OCI-LY3 (cell line): ENCODE data around the gene TSPYL1.

ENCODE experiments used
- H2AFZ ChIP-seq: fragments of 200-600, 300-600 bp; shearing (Covaris generic); 2 replicates; pipeline ENCODE4 v1.6.0; 2014; ENCODE audit warnings: antibody characterized with exemption, low read depth, low read length
- H3K27ac ChIP-seq: fragments of 200-600, 300-600 bp; sonication (generic); 2 replicates; pipeline ENCODE4 v1.5.1; 2014; ENCODE audit warnings: mild to moderate bottlenecking, low read length, moderate library complexity, mixed read lengths
- H3K27me3 ChIP-seq: fragments of 200-600, 300-600 bp; sonication (generic); 2 replicates; pipeline ENCODE4 v1.6.1; 2014; ENCODE audit warnings: low read depth, low read length, mixed read lengths
- H3K36me3 ChIP-seq: fragments of 200-600, 300-600 bp; sonication (generic); replicated peaks from 2 replicates; pipeline ENCODE3; 2014; ENCODE audit warnings: low read depth, low read length, mixed read lengths
- H3K4me1 ChIP-seq: fragments of 300-600, 200-600 bp; sonication (generic); 2 replicates; pipeline ENCODE4 v1.6.1; 2014; ENCODE audit warnings: low read length, mixed read lengths
- H3K4me2 ChIP-seq: fragments of 200-600, 300-600 bp; sonication (generic); 2 replicates; pipeline ENCODE4 v1.6.1; 2014; ENCODE audit warnings: low read length, mixed read lengths
- H3K4me3 ChIP-seq: fragments of 300-600, 200-600 bp; sonication (generic); 2 replicates; pipeline ENCODE4 v1.5.1; 2014; ENCODE audit warnings: antibody characterized with exemption, mild to moderate bottlenecking, low read length, moderate library complexity
- H3K79me2 ChIP-seq: fragments of 300-600, 200-600 bp; shearing (Covaris generic); 2 replicates; pipeline ENCODE4 v1.6.1; 2014; ENCODE audit warnings: mild to moderate bottlenecking, low read length, mixed read lengths
- H3K9ac ChIP-seq: fragments of 300-600, 200-600 bp; shearing (Covaris generic); 2 replicates; pipeline ENCODE4 v1.6.0; 2014; ENCODE audit warnings: mild to moderate bottlenecking, low read length, moderate library complexity
- H3K9me3 ChIP-seq: fragments of 200-600, 300-600 bp; shearing (Covaris generic); 2 replicates; pipeline ENCODE4 v1.6.1; 2014; ENCODE audit warnings: low read length, mixed read lengths; ENCODE audit not compliant: insufficient read depth
- H4K20me1 ChIP-seq: fragments of 200-600, 300-600 bp; sonication (generic); 2 replicates; pipeline ENCODE4 v1.6.1; 2016; ENCODE audit warnings: low read length, mixed read lengths; ENCODE audit not compliant: insufficient read depth
- CTCF ChIP-seq: fragments of 200-600, 300-600 bp; sonication (generic); IDR thresholded peaks from 2 replicates; pipeline ENCODE4 v1.5.1; 2014; ENCODE audit warnings: antibody characterized with exemption, low read length, low read depth
- EZH2phosphoT487 ChIP-seq: fragments of 200-600 bp; shearing (Covaris generic); IDR thresholded peaks from 2 replicates; pipeline ENCODE4 v1.6.1; 2018; ENCODE audit warnings: antibody characterized with exemption, mixed run types, low read depth

TSPYL1 gene

GRCh38 chr6:116298273-116298672, 18.5 kb upstream of the TSPYL1 start:
- peaks cover 12% of the 10 kb centered on the region; the same call in 1 of the 2 replicates for H3K9me3 ChIP-seq
- no peak overlapping the region for H3K4me3 ChIP-seq
- H2AFZ ChIP-seq = no peak overlapping the region
- no peaks in the 10 kb centered on the region for H3K27me3 ChIP-seq
- H3K4me2 ChIP-seq = no peak overlapping the region
- no peak overlapping the region for H3K9ac ChIP-seq
- TF ChIP-seq CTCF = no peak
- no peak for TF ChIP-seq EZH2phosphoT487
- no peak overlapping the region for H3K27ac ChIP-seq
- H3K36me3 ChIP-seq = peaks cover 10% of the 10 kb centered on the region
- no peaks in the 10 kb centered on the region for H4K20me1 ChIP-seq
- H3K4me1 ChIP-seq = peaks cover 43% of the 10 kb centered on the region
- H3K79me2 ChIP-seq = no peaks in the 10 kb centered on the region

GRCh38 chr6:116292553-116292952, 12.8 kb upstream of the TSPYL1 start:
- Histone ChIP-seq H3K4me3 (no peak overlapping the region), H3K27ac (no peak overlapping the region), H3K79me2 (no peaks in the 10 kb centered on the region), H3K27me3 (no peaks in the 10 kb centered on the region), H3K9me3 (no peaks in the 10 kb centered on the region), H3K4me2 (no peak overlapping the region), H4K20me1 (no peaks in the 10 kb centered on the region), H3K9ac (no peak overlapping the region), H3K4me1 (peaks cover 39% of the 10 kb centered on the region), H2AFZ (no peak overlapping the region), H3K36me3 (no peaks in the 10 kb centered on the region)
- TF ChIP-seq CTCF (no peak), EZH2phosphoT487 (no peak)

- no peak overlapping the region for H3K27ac ChIP-seq
- H2AFZ ChIP-seq = peak overlapping the region; percentile 43; the same call in 1 of the 2 replicates
- no peak overlapping the region for H3K9ac ChIP-seq
Measured at GRCh38 chr6:116291701-116292396, 12.1 kb upstream of the TSPYL1 start.

GRCh38 chr6:116290799-116291198, 11.1 kb upstream of the TSPYL1 start:
- H3K27me3 ChIP-seq = no peaks in the 10 kb centered on the region
- no peaks in the 10 kb centered on the region for H4K20me1 ChIP-seq
- no peak overlapping the region for H3K4me3 ChIP-seq
- H3K4me2 ChIP-seq = no peak overlapping the region
- no peak overlapping the region for H3K27ac ChIP-seq
- H3K36me3 ChIP-seq = no peaks in the 10 kb centered on the region
- H3K9me3 ChIP-seq = no peaks in the 10 kb centered on the region
- H3K4me1 ChIP-seq = peaks cover 39% of the 10 kb centered on the region
- no peak for TF ChIP-seq CTCF
- H3K9ac ChIP-seq = no peak overlapping the region
- no peak overlapping the region for H2AFZ ChIP-seq
- no peaks in the 10 kb centered on the region for H3K79me2 ChIP-seq

More at GRCh38 chr6:116291701-116292396, 12.1 kb upstream of the TSPYL1 start:
- Histone ChIP-seq H3K27me3 (no peaks in the 10 kb centered on the region), H3K36me3 (no peaks in the 10 kb centered on the region), H3K9me3 (no peaks in the 10 kb centered on the region), H4K20me1 (no peaks in the 10 kb centered on the region), H3K4me1 (peaks cover 39% of the 10 kb centered on the region), H3K79me2 (no peaks in the 10 kb centered on the region), H3K4me2 (no peak overlapping the region; the same call in 1 of the 2 replicates), H3K4me3 (no peak overlapping the region)
- TF ChIP-seq CTCF (no peak), EZH2phosphoT487 (no peak)
